HEK293T (cell line): ENCODE data around the gene CES5A.

Source experiments
- ARNT ChIP-seq: fragments of 450-650 bp; IDR thresholded peaks from 2 replicates; pipeline ENCODE4 v1.6.1; 2017; ENCODE audit warnings: mild to moderate bottlenecking
- FOXM1 ChIP-seq: fragments of 450-650 bp; IDR thresholded peaks from 2 replicates; pipeline ENCODE4 v1.6.1; 2017; ENCODE audit warnings: mild to moderate bottlenecking, borderline replicate concordance
- L3MBTL2 ChIP-seq: fragments of 450-650 bp; conservative IDR thresholded peaks from 2 replicates; pipeline ENCODE4 v1.6.1; 2016; ENCODE audit warnings: mild to moderate bottlenecking
- PKNOX1 ChIP-seq: fragments of 450-650 bp; IDR thresholded peaks from 2 replicates; pipeline ENCODE4 v1.6.1; 2016
- SP1 ChIP-seq: fragments of 450-650 bp; IDR thresholded peaks from 2 replicates; pipeline ENCODE4 v1.6.1; 2017
- TARDBP ChIP-seq: fragments of 450-650 bp; IDR thresholded peaks from 2 replicates; pipeline ENCODE4 v1.6.1; 2016

- TF ChIP-seq ARNT = no peak
- TF ChIP-seq TARDBP = no peak
- no peak for TF ChIP-seq L3MBTL2
- no peak for TF ChIP-seq PKNOX1
- no peak for TF ChIP-seq FOXM1
- TF ChIP-seq SP1 = no peak
These were observed 42.8 kb downstream of the CES5A start for GRCh38 chr16:55832425-55832772.
